ENCODE data around the gene LHX3.
"Not testable (repeated sequence)": the region's sequence is repeated elsewhere in the genome, so short reads cannot be mapped to it uniquely, and the experiment has no call there.

LHX3 gene

DNA sequence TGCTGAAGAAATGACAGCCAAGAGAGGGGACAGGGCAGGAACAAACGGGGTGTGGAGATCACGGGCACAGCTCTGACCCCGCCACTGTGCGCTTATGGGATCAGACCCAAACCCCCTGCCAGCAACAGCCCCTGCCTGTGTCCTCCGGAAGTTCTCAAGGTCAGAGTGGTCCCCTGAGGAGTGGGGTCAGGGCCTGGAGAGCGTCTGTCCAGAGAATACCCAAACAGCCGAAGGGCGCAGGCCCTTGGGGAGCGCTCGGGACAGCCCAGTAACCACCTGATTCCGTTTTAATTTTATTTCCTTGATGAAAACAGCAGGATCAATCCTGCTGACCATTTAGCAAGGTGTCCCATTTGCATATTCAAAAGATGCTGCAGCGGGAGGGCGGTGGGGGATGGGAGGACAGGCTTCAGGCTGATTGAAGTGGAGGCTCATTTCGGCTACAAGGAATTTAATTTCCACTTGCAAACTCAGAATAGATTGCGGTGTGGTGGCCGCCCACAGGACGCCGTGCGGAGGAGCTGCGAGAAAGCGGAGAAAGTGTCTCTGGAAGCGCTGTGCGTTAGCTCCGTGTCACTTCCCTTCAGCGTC lies 53.6 kb downstream of the LHX3 start:
- no peak for DNase-seq

DNA sequence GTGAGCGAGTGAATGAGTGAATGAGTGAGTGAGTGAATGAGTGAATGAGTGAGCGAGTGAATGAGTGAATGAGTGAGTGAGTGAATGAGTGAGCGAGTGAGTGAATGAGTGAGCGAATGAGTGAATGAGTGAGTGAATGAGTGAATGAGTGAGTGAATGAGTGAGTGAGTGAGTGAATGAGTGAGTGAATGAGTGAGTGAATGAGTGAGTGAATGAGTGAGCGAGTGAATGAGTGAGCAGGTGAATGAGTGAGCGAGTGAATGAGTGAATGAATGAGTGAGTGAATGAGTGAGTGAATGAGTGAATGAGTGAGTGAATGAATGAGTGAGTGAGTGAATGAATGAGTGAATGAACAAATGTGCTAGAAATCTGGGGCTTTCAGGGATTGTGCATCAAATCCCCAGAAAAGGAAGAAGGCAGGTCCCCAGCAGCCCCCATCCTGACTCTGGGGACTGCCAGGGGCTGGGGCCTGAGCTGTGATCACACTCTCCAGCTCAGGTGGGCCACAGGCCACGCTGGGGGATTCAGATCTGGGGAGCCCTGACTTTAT lies 54.2 kb downstream of the LHX3 start:
- not testable (repeated sequence) for DNase-seq

DNA sequence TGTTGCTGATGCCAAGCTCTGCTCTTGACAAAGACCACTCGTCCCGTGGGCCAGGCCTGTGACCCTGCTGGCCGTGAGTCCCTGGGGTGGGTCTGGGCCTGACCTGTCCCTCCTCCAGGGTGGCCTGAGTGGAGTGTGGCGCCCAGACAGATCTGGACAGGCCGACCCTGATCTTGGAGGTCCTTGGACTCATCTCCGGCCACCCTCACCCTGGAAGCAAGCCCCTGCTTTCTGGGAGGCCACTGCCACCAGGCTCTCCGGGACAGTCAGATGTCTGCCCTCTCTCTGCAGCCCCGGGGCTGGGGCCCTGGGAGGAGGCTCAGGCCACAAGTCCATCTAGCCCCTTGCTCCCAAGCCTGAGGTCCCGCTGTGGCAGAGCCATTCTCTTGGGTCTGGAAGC lies 55.1 kb downstream of the LHX3 start:
- DNase-seq, result no peak

DNA sequence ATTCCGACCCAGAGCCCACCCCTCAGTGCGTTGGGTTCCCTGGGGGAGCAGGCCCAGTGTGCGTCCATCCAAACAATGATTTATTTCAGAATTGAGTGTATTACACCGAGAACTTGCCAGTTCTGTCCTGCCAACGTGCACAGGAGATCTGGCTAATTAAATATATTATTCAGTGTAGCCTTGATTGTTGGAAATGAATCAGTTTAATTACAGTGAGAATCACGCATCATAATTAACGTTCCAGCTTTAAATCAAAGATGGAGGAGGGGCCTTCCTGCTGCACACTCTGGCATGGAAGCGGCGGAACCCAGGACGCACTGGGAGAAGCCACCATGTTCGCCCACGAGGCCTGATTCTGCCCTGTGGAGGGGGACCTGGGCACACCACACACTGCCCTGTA lies 55.6 kb downstream of the LHX3 start:
- no peak for DNase-seq

DNA sequence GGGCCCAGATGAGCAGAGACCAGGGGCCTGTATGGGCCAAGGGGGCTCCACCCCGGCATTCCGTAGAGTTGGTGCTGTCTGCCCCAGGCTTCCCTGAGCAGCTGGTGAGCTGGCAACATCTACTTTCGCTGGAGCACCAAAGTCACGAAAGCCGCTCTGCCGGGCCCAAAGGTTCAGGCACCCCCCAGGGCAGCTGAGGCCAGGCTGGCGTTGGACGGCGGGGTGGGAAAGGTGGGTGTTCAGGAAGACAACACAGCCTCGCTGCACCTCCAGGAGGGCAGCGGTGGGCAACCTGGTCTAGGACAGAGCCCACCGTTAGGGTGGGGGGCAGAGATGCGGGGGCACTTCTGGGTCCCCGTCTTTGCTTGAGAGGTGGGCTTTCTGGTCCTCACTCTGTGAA lies 56.2 kb downstream of the LHX3 start:
- DNase-seq, result no peak

DNA sequence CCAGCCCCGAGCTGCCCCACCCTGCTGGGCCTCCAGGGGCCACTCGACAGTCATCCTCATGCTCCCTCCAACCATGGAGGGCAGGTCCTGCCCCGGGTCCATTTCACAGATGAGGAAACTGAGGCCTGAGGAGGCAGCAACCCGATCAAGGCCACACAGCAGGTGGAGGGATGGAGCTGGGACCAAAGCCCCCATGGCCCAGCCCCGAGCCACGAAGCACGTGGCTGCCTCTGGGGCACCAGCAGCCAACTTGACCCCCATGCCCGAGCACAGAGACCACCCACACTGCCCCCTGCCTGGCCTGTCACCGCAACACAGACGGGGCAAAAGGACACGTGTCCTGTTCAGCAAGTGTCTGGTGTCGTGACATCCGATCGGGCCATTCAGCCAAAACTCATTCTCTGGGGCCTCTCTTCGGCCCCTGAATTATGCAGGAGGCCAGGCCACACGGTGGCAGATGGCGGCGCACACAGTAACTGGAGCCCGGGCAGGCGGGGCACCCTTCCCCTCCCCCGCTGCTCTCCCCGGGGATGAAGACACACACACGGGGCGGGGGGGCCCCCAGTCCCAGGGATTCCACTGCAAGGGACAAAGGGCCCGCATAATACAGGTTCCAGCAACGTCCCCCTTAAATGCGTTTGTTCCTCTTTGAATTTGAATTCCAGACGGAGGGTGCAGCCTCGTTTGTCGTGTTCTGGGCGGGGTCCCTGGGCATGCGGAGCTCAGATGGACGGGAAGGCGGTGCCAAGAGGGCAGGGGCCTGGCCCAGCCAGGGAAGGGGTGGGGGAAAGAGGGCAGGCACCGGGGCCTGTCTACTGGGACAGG lies 56.8 kb downstream of the LHX3 start:
- no peak for DNase-seq

DNA sequence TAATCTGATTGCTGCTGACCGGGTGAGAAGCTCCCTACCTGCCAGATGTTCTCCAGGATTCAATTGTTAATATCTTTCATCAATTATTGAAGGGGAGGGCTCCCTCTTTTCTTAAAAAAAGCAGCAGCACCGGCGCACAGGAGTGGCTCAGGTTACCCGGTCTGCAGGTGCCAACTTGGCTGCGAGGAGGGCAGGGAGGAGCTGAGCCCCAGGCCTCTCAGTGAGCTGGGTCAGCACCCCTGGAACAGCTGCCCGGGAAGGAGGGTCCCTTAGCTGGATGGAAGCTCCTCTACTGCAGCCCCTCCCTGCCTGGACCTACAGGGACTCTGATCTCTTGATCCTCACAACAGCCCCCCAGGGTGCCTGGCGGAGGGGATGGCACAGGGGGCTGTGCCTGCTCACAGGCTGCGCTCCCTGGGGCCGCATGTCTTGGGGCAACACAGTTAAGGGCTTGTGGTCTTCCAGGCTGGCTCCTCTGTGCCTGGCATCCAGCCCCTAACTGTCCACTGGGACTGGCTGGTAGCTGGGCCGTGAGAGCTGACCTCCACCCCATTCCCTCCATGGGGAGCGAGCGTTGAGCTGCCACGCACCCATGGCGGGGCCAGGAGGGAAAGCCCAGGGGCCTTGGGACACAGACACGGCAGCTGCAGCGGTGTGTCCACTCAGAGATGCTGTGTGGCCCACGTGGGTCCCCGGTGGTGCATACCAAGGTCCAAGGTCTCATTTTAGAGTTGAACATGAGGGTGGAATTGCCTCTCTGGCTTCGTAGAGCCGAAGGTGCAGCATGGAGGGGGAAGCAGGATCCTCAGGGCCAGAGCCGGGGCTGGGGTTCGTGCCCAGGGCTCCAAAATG lies 57.7 kb downstream of the LHX3 start:
- no peak for DNase-seq

Data from activated gamma-delta T cell (primary cell).